ENCODE measurements around the gene TNRC6A.
"Not testable (repeated sequence)": the region's sequence is repeated elsewhere in the genome, so short reads cannot be mapped to it uniquely, and the experiment has no call there.

TNRC6A gene

DNA sequence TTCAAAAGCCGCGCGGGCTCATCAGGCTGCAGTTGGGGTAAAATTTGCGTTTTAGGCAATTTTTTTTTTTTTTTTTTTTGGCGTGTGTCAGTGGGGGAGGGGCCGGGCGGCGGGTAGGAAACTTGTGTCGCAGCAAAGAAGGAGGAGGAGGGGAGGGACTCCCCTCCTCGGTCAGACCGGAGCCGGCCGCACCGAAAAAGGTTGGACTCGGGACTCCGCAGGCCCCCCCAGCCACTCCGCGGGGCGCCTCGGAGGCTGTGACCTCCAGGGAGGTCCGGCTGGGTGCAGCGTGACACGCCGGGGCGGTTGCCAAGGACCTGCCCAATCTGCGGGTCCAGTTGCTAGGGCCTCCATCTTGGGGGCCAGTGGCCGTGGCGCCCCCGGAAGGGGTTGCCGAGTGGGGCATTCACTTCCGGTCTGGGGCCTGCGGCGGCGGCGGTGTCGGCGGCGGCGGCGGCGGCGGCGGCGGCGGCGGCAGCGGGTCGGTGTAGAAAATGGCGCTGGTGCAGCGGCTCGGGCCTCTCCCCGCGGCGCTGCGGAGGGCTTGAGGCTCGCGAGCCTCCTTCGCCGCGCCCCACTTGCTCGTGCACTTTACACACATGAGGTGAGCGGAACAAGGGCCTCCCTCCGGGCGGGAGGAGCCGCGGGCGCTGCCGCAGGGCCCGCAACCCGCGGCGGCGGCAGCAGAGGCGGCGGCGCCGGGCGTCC, at the start of gene TNRC6A:
TSS of gene TNRC6A (plus strand) at position 409 of the 708 bp plus-strand sequence. CDS start at position 600, 191 bp downstream.
- DNase-seq (ENCODE audit: low read depth) = peak; percentile 76

DNA sequence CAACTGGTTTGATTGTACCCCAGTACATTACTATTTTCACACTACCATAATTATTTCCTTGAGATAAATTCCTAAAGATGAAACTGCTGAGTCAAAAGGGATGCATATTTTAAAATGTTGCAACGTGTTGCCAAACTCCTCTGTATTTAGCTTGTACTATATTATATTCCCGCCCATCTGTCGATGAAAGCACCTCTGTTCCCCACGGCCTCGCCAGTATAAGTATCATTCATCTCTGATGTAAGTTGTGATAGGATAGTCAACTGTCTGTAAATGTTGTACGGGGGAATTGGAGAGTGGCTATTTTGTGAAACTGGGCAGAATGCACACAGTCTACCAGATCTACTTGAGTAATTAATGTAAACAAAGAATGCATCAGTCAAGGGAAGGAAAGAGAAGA, 47.7 kb upstream of the TNRC6A start:
- DNase-seq (ENCODE audit: low read depth) = no peak

DNA sequence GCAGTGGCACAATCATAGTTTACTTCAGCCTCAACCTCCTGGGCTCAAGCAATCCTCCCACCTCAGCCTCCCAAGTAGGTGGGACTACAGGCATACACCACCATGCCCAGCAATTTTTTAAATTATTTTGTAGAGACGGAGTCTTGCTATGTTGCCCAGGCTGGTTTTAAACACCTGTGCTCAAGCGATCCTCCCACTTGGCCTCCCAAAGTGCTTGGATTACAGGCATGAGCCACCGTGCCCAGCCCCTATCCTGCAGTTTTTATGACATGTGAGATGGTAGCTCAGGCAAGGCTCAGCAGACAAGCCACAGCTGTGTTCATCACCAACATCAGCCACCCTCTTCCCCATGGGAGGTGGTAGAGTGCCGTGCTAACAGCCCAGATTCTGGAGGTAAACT, 46.2 kb upstream of the TNRC6A start:
- no peak for DNase-seq (ENCODE audit: low read depth)

DNA sequence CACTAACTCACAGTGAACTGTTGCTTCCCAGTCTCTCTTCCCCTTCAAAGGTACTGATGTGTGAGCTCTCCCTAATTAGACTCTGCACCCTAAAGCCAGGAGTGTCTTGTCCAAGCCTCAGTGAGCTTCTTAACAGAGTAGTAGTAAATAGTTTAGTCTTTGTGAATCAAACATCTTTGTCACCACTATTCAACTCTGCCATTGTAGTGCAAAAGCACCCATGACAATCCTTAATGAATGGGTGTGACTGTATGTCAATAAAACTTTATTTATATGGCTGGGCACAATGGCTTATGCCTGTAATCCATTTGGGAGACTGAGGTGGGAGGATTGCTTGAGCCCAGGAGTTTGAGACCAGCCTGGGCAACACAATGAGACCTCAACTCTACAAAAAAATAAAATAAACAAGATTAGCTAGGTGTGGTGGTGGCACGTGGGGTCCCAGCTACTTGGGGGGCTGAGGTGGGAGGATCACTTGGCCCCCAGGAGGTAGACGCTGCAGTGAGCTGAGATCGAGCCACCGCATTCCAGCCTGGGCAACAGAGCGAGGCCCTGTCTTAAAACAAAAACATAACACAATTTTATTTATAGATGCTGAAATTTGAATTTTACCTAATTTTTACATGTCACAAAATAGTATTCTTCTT, 45.5 kb upstream of the TNRC6A start:
- no peak for DNase-seq (ENCODE audit: low read depth)

DNA sequence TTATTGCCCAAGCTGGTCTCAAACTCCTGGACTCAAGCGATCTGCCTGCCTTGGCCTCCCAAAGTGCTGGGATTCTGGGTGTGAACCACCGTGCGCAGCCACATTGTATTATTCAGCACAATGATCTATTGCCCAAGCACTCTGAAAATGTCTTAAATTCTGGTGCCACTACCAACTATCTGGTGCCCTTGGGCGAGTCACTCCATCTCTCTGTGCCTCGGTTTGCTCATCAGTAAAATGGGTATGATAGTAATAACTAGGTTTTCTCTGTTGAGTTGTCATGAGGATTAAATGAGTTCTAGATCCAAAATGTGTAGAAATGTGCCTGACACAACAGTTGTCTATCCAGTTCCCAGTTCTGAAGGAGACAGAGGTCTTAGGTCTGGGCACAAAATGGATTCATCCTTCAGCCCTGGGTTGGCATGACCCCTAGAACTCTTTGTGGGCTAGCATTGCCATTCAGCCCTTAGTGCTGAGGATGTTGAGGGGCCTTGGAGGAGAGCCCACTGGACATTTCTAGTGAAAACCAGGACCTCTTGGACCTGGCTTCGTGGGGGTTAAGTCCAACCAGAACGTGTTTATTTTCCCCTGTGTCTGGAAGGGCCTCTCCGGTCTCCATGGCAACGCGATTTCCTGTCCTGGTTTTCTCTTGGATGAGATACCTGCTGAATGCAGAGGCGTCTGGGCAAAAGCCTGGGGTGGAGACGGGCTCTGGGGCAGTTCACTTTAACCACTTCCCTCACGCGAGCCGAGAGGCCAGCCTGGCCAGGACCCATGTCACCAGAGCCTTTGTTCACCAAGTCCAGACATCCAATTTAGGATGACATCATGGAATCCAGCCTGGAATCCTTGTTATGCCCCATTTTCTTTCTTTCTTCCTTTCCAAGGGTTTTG, 43.7 kb upstream of the TNRC6A start:
- DNase-seq (ENCODE audit: low read depth) = no peak

DNA sequence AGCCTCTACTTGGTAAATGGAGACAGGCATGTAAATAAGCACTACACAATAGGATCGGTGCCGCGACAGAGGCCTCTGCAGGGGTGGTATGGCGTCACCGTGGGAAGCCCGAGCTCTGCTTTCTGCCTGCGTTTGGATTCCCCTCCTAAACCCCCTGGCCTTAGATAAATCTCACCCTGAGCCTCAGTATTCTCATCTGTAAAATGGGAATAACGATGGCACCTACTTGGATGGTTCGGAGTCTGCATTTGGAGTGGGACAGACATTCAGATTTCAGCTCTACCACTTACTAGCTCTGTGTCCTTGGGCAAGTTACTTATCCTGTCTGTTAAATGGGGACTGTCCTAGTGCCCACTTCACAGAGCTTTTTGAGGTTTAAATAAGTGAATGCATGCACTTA, 42.8 kb upstream of the TNRC6A start:
- DNase-seq (ENCODE audit: low read depth) = no peak

DNA sequence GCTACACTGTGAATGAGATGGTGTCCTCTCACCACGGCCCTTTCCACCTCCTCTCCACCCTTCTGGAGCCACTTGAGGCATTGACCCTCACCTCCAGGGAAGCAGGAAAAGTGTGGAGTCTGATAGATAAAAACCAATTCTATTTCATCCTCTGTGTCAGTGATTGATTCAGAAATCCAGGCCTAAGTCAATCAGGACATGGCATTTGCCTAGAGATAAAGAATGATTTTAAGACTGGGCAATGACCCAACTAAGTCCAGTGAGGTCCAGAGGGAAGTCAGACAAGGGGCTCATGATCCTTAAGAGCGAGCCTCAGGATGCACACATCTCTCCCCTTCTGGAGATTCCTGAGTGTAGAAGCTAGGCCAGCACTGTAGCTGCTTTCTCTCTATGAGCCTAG, 41.1 kb upstream of the TNRC6A start:
- DNase-seq (ENCODE audit: low read depth) = no peak

DNA sequence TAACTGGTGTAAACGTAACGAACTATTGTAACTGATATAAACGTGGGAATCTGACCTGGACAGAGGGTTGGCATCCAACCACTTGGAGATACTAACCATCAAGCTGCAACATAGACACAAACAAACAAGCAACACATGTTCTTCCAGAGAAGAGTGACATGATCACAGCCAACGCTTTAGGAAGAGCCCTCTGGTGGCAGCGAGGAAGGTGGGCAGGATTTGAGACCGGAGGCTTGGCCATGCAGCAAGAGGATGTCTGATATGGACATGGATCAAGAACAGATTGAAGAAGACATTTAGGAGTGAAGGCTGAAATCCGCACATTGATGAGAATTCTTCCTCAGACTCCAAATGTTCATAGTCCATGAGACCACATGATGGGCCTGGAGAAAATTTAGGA, 40.3 kb upstream of the TNRC6A start:
- no peak for DNase-seq (ENCODE audit: low read depth)

DNA sequence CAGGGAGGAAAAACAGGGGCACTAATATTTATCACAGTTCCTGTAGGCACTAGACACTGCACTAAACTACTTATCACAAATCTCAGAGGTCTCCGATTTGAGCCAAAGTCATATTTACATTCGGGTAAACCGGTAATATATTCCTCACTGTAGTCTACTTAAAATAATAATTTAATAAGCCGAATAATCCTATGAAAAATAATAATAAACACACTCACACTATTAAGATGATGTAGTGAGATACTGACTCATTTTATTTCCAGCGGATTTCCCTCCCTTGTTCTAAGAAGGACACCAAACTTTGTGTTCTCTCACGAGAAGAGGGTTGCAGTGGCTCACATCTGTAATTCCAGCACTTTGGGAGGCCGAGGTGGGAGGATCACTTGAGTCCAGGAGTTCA, 36.6 kb upstream of the TNRC6A start:
- no peak for DNase-seq (ENCODE audit: low read depth)

DNA sequence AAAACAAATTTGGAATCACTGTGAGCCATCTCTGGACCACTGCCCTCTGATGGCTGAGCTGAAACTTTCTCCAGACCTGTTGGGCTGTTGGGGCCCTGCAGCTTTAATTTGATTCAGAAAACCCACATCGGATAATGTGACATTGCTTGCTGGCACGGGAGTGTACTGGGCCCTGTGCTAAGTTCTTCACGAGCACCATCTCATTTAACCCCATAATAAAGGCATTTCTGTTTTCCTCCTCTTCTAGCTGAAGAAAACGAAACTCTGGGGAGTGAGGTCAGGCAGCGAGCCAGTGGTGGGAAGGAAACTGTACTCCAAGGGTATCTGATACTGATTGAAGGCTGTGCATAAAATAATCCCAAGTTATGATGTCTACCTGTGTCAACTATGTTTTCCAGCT, 34.5 kb upstream of the TNRC6A start:
- DNase-seq (ENCODE audit: low read depth) = no peak

DNA sequence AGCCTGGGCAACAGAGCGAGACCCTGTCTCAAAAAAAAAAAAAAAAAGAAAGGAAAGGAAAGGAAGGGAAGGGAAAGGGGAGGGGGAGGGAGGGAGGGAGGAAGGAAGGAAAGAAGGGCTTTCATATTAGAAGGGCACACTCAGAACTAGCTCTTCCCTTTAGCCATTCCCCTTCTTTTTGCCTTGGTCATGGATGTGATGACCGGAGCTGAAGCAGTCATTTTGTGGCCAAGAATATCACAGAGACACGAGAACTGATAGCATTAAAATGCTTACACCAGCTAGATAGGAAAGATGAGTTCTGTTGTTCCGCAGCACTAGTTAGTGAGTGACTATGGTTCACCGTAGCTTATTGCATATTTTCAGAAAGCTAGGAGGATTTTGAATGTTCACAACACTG, 32.8 kb upstream of the TNRC6A start:
- no peak for DNase-seq (ENCODE audit: low read depth)

DNA sequence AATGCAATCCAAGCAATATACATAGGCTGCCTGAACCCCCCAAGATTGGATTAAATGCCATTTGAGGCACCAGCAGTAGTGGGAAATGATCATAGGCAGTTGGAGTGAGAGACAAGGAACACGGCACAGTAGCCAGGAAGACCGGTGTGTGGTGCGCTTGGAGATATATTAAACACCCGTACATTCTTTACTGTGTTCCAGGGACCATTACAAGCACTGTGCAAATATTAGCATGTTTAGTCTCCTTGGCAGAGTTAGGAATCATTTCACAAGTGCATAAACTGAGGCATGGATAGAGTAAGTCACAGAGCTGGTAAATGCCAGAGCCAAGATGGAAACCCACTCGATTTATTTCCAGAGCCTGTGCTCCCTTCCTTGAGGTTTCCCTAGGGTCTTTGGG, 31.1 kb upstream of the TNRC6A start:
- DNase-seq (ENCODE audit: low read depth) = no peak

DNA sequence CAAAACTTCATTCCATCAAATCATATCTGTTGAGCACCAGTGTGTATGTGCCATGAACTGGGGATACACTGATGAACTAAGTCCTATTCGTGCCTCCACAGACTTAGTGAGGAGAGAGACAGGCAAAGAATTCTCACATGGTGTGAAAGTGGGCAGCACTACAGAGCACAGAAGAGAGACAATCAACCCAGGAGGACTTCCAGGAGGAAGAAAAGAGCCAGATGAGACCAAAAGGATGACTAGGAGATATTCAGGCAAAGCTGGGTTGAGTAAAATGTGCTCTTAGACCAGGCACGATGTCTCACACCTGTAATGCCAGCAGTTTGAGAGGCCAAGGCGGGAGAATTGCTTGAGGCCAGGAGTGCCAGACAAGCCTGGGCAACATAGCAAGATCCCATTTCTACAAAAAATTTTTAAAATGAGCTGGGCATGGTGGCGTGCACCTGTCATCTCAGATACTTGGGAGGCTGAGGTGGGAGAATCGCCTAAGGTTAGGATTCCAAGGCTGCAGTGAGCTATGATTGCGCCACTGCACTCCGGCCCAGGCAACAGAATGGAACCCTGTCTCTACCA, 30.2 kb upstream of the TNRC6A start:
- DNase-seq (ENCODE audit: low read depth) = no peak

DNA sequence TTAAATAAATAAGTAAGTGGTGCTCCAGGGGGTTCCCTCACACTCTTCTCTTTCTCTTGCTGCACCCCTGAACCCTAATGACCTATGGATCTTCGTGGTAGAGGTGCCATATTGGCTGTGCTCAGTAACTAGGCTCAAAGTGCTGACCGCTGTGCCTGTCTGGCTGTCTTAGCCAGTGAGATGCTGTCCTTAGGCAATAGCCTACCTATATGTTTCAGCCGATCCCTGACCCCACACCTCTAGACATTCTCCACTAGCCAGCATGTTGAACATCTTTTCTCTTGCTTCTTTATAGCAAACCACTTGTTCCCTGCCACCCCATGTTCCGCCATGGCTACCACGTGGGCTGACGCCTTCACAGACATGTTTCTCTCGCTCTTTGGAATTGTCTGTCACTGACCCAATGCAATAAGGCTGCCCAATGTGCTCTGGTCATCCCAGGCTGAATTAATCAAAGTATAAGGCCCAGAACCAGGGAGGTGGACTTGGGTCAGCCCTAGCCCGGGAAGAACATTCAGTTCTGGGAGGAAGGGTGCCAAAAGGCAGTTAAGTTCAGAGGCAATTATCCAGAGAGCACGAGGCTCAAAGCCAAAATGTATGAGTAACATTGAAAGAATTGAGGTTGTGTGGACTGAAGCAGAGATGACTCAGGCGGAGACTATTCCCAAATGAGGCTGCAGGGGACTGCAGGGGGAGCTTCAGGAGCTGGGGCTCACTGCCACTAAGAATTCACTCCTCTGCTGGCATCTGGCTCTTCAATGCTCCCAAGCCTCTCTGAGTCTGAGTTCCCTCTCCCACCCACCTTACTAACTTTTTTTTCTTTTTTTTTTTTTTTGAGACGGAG, 28.7 kb upstream of the TNRC6A start:
- no peak for DNase-seq (ENCODE audit: low read depth)

DNA sequence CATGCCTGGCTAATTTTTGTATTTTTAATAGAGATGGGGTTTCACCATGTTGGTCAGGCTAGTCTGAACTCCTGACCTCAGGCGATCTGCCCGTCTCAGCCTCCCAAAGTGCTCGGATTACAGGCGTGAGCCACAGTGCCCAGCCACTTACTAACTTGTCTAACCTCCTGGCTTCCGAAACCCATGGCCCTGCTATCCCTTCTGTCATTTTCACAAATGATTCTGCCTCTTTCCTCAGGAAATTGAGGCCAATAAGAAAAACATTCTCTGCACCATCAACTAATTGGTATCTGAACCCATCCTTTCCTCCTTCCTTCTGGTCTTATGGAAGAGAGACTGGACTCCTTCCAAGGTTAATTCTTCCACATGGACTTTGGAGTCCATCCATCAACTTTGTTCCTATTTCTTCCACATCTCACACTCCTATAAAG, 27.9 kb upstream of the TNRC6A start:
- no peak for DNase-seq (ENCODE audit: low read depth)

DNA sequence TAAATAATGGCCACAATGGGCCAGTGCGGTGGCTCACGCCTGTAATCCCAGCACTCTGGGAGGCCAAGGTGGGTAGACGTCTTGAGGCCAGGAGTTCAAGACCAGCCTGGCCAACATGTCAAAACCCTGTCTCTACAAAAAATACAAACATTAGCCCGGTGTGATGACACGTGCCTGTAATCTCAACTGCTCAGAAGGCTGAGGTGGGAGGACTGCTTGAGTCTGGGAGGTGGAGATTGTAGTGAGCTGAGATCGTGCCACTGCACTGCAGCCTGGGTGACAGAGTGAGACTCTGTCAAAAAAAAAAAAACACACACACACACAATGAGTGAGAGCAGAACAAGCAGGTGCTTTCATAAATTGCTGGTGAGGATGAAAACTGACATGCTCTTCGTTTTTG, 21.7 kb upstream of the TNRC6A start:
- not testable (repeated sequence) for DNase-seq (ENCODE audit: low read depth)

DNA sequence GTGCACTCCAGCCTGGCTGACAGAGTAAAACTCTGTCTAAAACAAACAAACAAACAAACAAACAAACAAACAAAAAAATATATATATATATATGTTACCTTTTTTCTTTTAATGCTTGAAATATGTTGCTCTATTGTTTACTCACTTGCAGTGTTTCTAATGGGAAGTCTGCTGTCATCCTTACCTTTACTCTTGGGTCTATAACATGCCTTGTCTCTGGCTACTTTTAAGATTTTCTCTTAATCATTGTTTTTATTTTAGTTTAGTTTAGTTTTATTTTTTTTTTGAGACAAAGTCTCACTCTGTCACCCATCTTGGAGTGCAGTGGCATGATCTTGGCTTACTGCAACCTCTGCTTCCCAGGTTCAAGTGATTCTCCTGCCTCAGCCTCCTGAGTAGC, 16.1 kb upstream of the TNRC6A start:
- no peak for DNase-seq (ENCODE audit: low read depth)

DNA sequence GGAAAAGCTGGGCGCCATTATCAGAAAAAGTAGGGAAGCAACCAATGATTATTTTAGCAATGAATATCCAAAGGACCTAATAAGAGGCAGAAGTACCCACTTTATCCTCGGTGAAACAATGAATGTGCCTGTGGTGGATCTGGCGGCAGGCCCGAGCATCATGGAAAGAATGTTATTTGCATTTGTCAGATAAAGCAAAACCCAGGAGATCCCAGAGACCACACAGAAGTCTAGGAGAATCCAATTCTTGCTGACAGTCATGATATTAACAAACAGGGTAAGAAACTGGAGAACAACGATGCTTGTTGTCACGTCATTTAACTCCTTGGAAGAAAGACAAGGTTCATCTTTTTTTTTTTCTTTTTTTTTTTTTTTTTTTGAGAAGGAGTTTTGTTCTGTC, 12.0 kb upstream of the TNRC6A start:
- no peak for DNase-seq (ENCODE audit: low read depth)

DNA sequence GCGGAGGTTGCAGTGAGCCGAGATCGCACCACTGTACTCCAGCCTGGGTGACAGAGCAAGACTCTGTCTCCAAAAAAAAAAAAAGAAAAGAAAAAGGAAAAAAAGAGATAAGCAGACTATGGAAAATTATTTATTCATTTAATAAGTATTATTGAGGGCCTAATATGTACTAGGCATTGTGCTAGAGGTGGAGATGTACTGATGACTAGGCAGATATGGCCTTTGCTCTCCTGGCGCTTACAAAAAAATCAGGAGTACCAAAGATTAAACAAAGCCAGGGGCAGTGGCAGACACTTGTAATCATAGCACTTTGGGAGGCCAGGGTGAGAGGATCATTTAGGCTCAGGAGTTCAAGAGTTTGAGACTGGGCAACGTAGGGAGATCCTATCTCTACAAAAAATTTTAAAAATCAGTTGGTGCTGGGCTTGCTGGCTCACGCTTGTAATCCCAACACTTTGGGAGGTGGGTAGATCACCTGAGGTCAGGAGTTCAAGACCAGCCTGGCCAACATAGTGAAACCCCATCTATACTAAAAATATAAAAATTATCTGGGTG, 10.4 kb upstream of the TNRC6A start:
- DNase-seq (ENCODE audit: low read depth) = no peak

DNA sequence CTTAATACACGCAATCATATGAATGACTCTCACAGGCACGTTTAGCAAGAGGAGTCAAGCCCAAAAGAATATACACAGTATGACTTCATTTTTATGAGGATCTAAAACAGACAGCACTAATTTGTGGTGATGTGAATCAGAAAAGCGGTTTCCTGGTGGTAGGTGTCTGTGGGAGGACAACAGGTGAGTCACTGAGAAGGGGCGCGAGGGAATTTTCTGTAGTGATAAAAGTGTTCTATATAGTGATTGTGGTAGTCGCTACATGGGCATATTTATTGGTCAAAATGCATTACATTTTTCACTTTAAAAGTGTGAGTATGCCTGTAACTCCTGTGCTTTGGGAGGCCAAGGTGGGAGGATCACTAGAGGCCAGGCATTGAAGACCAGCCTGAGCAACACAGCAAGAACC, 7.6 kb upstream of the TNRC6A start:
- DNase-seq (ENCODE audit: low read depth) = peak; percentile 57

DNA sequence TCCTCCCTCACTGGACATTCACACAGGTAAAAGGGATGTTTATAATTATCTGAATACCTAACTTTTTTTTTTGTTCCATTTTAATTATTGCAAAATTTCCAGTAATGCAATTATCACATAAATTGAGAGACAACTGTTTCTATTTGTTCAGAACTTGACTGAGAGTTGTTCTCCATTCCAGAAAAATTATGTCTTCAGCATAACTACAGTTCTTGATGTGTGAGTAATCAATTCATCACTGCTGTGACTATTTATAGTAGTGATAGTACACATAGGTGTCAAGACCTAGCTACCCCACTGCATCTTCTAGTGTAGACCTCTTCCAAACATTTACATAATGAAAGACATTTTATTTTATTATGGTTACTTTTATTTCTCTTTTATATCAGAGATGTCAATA, 5.8 kb upstream of the TNRC6A start:
- DNase-seq (ENCODE audit: low read depth) = no peak

All from activated T-cell treated with anti-CD3 and anti-CD28 coated beads for 24 hours (primary cell).